ENCODE measurements around the gene SLC24A3. TPM values are rescaled to one million over a fixed set of nuclear protein-coding genes. Genes with fewer than 3 reads are reported as not detected.

Gene SLC24A3
- total RNA-seq, 1 experiment from 2014 or later = not detected

GRCh38 chr20:19598117-19598850 lies 385.8 kb downstream of the SLC24A3 start:
- no peak for TF ChIP-seq EZH2 (IDR thresholded peaks at IDR 0.05; ENCODE audit: low read depth)
- TF ChIP-seq, protein P1, sequence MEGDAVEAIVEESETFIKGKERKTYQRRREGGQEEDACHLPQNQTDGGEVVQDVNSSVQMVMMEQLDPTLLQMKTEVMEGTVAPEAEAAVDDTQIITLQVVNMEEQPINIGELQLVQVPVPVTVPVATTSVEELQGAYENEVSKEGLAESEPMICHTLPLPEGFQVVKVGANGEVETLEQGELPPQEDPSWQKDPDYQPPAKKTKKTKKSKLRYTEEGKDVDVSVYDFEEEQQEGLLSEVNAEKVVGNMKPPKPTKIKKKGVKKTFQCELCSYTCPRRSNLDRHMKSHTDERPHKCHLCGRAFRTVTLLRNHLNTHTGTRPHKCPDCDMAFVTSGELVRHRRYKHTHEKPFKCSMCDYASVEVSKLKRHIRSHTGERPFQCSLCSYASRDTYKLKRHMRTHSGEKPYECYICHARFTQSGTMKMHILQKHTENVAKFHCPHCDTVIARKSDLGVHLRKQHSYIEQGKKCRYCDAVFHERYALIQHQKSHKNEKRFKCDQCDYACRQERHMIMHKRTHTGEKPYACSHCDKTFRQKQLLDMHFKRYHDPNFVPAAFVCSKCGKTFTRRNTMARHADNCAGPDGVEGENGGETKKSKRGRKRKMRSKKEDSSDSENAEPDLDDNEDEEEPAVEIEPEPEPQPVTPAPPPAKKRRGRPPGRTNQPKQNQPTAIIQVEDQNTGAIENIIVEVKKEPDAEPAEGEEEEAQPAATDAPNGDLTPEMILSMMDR (conservative IDR thresholded peaks at IDR 0.05) = no peak
- Histone ChIP-seq H3F3A (ENCODE audit: insufficient read depth, low read depth) (no peaks in the 10 kb centered on the region), H4K20me1 (ENCODE audit: insufficient read depth) (no peaks in the 10 kb centered on the region), H3K27me3 (ENCODE audit: insufficient read depth, low read depth) (peaks cover 70% of the 10 kb centered on the region), H3K9me3 (ENCODE audit: insufficient read depth, low read depth) (no peaks in the 10 kb centered on the region), H3K4me1 (replicated peaks; ENCODE audit: insufficient read depth) (no peaks in the 10 kb centered on the region), H2AFZ (no peak overlapping the region), H3K9me2 (ENCODE audit: insufficient read depth) (no peaks in the 10 kb centered on the region), H3K27ac (no peak overlapping the region), H3K4me3 (no peak overlapping the region), H3K79me2 (ENCODE audit: low read depth) (no peaks in the 10 kb centered on the region), H3K4me2 (no peak overlapping the region), H3K36me3 (ENCODE audit: low read depth) (no peaks in the 10 kb centered on the region)
- BruUV-seq (replicated peaks) = no TSS peak
- POLR2A ChIA-PET (ENCODE audit: unreplicated experiment) = interaction anchor here (0.6 kb wide), 1 partner anchor 910 kb away, joined by 3 read pairs; no protein-coding TSS in a partner anchor
- peak in 1 of 2 experiments; percentile 17 for DNase-seq
- CTCF ChIA-PET = no interaction called here
- intact Hi-C loops (cut with micrococcal nuclease; ENCODE audit: unreplicated experiment) = no loop called here

- Histone ChIP-seq H3K9me3 (ENCODE audit: insufficient read depth, low read depth) (no peaks in the 10 kb centered on the region), H3F3A (ENCODE audit: insufficient read depth, low read depth) (no peaks in the 10 kb centered on the region), H3K27me3 (ENCODE audit: insufficient read depth, low read depth) (peaks cover 73% of the 10 kb centered on the region), H3K9me2 (ENCODE audit: insufficient read depth) (no peaks in the 10 kb centered on the region), H2AFZ (no peak overlapping the region), H3K36me3 (ENCODE audit: low read depth) (no peaks in the 10 kb centered on the region), H4K20me1 (ENCODE audit: insufficient read depth) (no peaks in the 10 kb centered on the region), H3K27ac (no peak overlapping the region), H3K79me2 (ENCODE audit: low read depth) (no peaks in the 10 kb centered on the region), H3K4me2 (no peak overlapping the region), H3K4me3 (no peak overlapping the region), H3K4me1 (replicated peaks; ENCODE audit: insufficient read depth) (no peaks in the 10 kb centered on the region)
- BruUV-seq (replicated peaks) = no TSS peak
- ChIA-PET POLR2A (ENCODE audit: unreplicated experiment) (no interaction called here), CTCF (no interaction called here)
- TF ChIP-seq, protein P1 (conservative IDR thresholded peaks at IDR 0.05) = no peak
- TF ChIP-seq EZH2 (IDR thresholded peaks at IDR 0.05; ENCODE audit: low read depth) = no peak
- intact Hi-C loops (cut with micrococcal nuclease; ENCODE audit: unreplicated experiment) = no loop called here
- no peak for DNase-seq
Measured at GRCh38 chr20:19599200-19599599, 386.8 kb downstream of the SLC24A3 start.

- Histone ChIP-seq H3K9me2 (ENCODE audit: insufficient read depth) (no peaks in the 10 kb centered on the region), H3K36me3 (ENCODE audit: low read depth) (no peaks in the 10 kb centered on the region), H3K4me3 (no peak overlapping the region), H3K4me2 (no peak overlapping the region), H3K27me3 (ENCODE audit: insufficient read depth, low read depth) (peaks cover 73% of the 10 kb centered on the region), H3K79me2 (ENCODE audit: low read depth) (no peaks in the 10 kb centered on the region), H3K27ac (no peak overlapping the region), H2AFZ (no peak overlapping the region), H3K9me3 (ENCODE audit: insufficient read depth, low read depth) (no peaks in the 10 kb centered on the region), H4K20me1 (ENCODE audit: insufficient read depth) (no peaks in the 10 kb centered on the region), H3F3A (ENCODE audit: insufficient read depth, low read depth) (no peaks in the 10 kb centered on the region), H3K4me1 (replicated peaks; ENCODE audit: insufficient read depth) (no peaks in the 10 kb centered on the region)
- ChIA-PET POLR2A (ENCODE audit: unreplicated experiment) (no interaction called here), CTCF (no interaction called here)
- intact Hi-C loops (cut with micrococcal nuclease; ENCODE audit: unreplicated experiment) = no loop called here
- DNase-seq = peak in 1 of 2 experiments; percentile 0
- no peak for TF ChIP-seq EZH2 (IDR thresholded peaks at IDR 0.05; ENCODE audit: low read depth)
- TF ChIP-seq, protein P1 (conservative IDR thresholded peaks at IDR 0.05) = no peak
- no TSS peak for BruUV-seq (replicated peaks)
Measured at GRCh38 chr20:19600042-19600441, 387.6 kb downstream of the SLC24A3 start.

Data from PC-9 (cell line).